Lung microvascular endothelial cell (primary cell): ENCODE results near the gene NEU3. TPM values are rescaled to one million over a fixed set of nuclear protein-coding genes. Genes with fewer than 3 reads are reported as not detected.

ENCODE experiments used
- DNase-seq, 2 donors: peaks; one replicate each; pipeline versions ENCODE4 v3.0.0 to v3.0.0-alpha.2; 2010; ENCODE audit warnings: low read depth in 2 of 2
- total RNA-seq: library from RNA; depleted of rRNA; stranded (reverse); fragments of >200 nt; gene quantifications from 2 replicates; pipeline ENCODE4 v1.2.1, GENCODE V29; 2014

NEU3 gene
- total RNA-seq, 1 donor from 2014 or later: 7.1 TPM

DNA sequence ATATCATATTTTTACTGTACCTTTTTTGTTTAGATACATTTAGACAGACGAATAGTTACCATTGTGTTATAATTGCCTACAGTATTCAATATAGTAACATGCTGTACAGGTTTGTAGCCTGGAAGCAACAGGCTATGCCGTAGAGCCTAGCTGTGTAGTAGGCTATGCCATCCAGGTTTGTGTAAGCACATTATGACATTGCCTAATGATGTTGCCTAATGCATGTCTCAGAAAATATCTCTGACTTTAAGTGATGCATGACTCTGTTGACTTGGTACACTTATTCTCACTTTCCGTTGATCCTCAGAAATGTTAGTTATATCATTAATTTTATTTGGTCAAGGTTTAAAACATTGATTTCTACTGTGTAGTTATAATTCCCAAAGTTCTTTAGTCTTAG lies 68.1 kb downstream of the NEU3 start:
- DNase-seq: no peak

DNA sequence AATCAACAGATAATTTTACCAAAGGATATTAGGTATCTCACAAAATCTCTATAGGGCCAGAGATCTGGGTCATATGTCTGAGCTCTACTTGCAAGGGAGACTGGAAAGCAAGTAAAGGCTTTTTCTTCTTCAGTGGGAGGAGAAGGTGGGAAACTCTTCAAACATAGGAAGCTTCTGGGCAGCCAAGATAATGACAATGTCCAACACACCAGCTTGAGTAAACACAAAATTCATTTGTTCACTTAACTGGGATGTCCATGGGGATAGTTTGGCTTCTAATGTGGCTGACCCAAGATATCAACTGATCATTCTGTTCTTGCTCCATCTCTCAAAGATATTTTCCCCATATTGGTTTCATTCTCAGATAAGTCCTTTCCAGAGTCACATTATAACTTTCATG lies 70.6 kb downstream of the NEU3 start:
- no peak for DNase-seq

DNA sequence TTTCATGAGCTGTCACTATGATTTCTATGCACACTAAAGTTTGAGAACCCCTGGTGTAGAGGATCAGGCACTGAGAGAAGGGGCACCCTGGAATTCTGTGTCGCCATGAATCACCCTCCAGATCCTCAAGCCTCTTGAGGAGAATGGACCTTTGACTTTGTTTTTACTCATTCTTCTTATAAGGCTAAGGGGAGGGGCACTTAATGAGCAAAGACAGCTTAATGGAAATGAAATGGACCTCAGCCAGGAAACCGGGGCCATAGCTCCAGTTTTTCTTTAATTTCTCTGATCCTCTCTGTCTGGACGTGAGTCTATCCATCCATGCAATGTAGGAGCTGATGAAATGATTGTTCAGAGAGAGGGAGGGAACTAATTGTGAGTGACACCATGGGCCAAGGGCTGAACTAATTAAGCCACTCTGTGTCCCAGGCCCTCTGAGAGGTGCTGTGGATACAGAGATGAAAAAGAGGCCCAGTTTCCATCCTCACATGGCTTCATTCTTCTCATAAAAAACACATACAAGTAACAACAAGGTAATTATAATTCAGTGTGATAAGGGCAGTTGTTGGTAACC lies 75.1 kb downstream of the NEU3 start:
- DNase-seq: no peak

DNA sequence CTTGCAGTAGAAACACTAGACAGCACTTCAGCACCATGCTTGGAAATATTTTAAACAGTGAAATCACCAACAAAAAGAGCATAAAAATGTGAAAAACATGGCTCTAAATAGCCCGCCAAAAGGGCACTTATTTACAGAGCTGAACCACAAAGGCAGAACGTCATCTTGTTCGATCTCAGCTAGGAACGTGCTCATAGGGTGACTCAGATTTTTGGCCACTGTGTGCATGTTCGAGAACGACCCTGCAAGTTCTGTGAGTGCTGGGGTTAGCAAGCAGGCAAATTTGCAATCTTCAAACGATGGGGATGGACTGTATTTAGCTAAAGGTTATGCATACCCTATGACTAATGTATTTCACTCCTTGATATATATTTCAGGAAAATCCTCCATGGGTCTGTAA lies 77.3 kb downstream of the NEU3 start:
- no peak for DNase-seq

Other genes starting within 250 kb of the NEU3 start
- 11.7 and 12.4 TPM in 2 replicates for gene RNF169, start 240.1 kb upstream of the NEU3 start, total RNA-seq
- 2.0 and 5.8 TPM in 2 replicates for gene XRRA1, start 39.8 kb upstream of the NEU3 start, total RNA-seq
- gene SPCS2, start 39.7 kb upstream of the NEU3 start, total RNA-seq: 8.7 and 15.0 TPM in 2 replicates
- not detected in 2 replicates for gene OR2AT4, start 107.9 kb downstream of the NEU3 start, total RNA-seq
- gene SLCO2B1, start 162.2 kb downstream of the NEU3 start, total RNA-seq: 1.7 and 10.7 TPM in 2 replicates